Hematopoietic multipotent progenitor cell treated with erythropoietin and hydrocortisone succinate and interleukin-3 and kit ligand, for 15 days (in vitro differentiated cells): ENCODE data around the gene PDE3B.
"Not testable (repeated sequence)": the region's sequence is repeated elsewhere in the genome, so short reads cannot be mapped to it uniquely, and the experiment has no call there.

Experiments
- DNase-seq: peaks from one replicate; pipeline ENCODE4 v3.0.0-alpha.2; 2015; ENCODE audit warnings: low spot score

Gene PDE3B

DNA sequence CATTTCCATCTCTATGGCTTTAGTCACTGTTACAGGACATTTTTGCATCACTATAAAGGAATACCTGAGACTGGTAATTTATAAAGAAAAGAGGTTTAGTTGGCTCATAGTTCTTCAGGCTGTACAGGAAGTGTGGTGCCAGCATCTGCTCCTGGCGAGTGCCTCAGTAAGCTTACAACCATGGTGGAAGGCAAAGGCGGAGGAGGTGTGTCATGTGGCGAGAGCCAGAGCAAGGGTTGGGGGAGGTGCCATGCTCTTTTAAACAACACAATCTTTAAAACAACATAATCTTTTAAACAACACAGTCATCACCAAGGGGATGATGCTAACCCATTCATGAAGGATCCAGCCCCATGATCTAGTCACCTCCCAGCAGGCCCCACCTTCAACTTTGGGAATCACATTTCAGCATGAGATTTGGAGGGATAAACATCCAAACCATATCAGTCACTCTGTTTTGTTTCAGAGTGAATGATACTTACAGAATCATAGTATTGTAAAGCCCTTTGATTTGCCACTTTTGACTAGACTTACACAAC lies 103.3 kb downstream of the PDE3B start:
- DNase-seq: no peak

DNA sequence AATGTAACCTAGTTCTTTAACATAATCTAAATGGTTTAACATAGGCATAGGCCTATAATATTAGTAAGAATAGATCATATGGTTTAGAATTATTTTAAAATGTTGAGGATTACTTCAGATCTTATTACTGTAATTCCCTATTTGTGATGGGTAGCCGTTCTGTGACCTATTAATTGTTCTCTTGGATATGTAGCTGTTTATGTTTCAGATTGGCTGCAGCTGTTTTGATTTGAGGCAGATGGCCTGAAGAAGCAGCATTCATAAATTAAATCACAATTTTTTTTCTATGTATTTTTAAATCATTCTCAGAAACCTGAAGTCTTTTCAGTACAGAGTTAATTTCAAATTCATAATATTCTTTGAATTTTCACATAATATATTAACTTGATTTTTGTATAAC lies 104.5 kb downstream of the PDE3B start:
- DNase-seq: no peak

DNA sequence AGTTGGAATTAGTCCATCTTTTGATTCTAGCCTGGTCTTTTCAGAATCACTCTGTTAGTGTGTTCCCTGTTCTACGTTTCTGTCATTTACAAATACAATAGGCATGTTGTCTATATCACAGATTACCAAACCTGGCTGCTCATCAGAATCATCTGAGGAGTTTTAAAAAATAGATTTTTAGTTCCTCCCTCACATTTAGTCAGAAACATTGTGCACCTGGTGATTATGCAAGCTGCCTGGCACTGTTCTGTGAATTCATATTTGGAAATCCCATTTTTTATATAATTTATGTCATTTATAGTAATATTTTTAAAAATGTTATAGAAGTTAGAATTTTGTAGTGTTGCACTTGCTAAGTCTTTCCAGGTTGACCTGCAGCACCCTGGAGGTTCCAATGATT lies 107.3 kb downstream of the PDE3B start:
- DNase-seq: no peak

DNA sequence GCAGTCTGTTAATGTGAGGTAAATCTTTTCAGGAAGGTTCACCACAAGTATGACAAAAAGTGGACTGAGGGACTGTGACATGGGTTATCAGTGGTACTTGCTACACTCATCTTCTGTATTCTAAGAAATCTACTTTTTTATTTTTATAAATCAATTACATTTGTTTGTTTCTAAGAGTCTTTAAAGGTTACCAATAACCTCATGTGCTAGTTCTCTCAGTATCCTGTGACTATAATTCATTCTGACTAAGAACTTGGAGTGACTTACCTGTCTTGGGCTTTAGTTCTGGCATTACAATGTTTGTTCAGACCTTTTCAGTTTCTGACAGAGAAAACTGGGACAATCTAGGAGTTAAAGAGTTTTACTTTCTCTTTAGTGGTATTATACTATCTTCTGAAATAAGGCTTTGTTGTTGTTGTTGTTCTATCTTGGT lies 108.4 kb downstream of the PDE3B start:
- no peak for DNase-seq

DNA sequence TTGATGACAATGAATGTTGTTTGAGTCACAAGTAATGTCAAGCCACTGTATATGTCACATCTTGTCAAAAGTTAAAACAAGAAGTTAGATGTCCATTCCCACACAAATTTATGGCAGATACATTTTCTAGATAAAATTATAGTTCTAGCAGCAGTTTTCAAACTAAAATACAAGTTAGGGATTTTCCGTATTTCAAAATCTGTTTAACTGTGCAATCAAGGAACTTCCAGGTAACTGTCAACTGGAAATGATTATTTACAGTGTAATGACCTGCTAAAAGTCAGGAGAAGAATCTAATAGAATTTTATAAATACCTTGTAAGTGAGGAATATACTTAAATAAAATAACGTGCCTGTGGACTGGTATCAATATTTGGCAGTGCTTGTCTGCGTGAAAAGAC lies 111.5 kb downstream of the PDE3B start:
- DNase-seq: no peak

DNA sequence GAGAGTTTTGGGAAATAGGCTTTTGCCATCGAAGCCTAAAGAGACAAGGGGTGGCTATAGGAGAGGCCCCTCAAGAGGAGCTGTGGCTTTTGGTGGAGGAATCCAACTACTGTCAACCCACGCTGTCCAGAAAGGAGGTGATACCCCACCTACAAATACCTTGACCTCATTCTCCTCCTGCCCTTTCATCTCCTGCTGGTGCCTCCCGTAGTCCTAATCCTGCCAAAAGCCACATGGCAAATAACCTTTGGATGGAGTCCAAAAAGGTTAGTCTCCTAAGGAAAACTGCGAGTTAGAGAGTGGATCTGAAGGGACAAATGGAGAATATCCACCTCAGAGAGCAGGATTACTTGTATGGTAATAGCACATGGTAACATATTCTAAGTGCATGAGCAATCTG lies 112.7 kb downstream of the PDE3B start:
- DNase-seq: no peak

DNA sequence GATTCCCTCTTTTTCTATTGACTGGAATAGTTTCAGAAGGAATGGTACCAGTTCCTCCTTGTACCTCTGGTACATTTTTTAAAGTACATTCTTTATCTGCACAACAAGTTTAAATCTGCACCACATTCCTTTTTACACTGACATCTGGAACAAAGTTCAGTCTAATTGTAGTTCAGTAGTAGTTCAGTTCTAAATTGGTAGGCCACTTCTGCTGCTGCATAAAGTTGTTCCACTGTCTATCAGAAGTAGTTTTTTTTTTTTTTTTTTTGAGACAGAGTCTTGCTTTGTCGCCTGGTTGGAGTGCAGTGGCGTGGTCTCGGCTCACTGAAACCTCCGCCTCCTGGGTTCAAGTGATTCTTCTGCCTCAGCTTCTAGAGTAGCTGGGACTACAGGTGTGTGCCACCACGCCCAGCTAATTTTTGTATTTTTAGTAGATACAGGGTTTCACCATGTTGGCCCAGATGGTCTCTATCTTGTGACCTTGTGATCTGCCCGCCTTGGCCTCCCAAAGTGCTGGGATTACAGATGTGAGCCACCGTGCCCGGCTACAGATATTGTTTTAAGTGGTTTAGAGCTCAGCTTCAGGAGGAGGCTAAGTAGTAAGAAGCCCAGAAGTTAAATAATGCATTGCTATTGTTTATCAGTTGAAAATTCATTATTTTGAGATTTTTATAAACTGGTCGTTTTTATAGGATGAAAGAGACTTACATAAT lies 115.9 kb downstream of the PDE3B start:
- DNase-seq: not testable (repeated sequence)

DNA sequence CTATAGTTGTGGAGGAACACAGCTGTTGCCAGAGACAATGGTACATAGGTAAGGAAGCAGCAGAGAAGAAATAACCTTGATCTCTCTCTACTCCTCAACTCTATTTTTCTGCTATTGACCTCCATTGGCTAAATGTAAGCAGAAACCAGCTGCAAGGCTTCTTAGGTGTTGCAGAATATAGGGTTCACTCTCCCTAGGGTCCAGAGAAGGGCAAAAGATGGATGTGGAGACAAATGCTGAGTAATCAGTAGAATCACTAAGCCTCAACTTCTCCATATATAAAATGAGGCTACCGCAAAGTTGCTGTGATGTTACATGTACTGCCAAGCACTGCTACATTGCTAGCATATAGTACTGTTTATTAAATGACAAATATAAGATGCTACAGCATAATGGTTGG lies 120.6 kb downstream of the PDE3B start:
- no peak for DNase-seq

DNA sequence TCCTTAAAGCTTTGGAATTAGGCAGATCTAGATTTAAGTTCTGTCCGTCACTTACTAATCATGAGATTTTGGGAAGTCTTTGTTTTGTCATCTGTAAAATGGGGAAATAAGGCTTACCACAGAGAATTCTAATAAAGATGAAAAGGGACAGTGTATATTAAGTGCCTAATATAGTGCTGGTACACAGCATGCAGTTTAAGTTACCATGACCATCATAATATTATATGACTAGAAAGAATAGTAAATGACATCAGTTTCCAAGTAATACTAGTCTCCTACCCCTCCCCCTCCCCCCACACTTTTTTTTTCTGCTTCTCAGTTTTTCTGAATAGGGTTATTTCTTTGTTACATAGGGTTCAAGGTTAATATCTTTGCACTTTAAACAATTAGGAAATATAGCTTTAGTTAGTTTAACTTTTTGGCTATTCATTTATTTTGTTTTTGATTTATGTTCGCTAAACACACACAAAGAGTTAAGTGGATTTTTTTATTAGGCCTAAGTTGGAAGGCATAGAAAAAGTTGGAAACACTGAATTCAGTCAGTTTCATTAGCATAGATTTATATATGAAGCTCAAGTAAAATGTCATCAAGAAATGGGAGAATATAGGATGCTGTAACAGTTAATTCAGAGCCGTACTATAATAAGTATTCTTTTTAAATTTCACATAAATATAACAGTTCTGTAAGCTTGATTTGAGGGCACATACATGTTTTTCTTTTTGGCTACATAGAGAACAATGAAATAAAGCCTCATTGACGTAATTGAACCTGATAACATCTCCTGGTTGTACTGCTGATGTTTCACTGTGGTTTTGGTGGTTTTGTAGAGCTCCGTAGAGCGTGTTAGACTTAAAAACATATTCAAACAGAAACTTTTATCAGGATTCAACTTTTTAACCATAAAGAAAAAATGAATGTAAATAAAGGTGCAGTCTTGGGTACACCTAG lies 121.2 kb downstream of the PDE3B start:
- no peak for DNase-seq

DNA sequence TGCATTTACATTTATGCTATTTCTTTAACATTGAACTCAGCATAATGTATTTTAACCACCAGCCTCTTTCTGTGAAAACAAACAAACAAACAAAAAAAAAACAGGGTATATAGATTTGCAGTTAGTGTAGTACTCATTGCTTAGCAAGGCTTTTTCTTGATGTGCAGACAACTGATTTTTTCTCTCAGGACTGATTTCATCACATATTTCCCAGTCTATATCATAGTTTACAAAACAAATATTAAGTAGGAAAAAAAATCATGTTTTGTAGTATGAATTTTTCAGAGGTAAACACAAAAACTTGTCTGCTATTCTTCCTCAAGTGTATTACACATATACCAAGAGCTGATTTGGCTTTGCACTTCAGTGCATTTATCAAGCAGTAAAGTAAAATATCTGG lies 123.0 kb downstream of the PDE3B start:
- no peak for DNase-seq

DNA sequence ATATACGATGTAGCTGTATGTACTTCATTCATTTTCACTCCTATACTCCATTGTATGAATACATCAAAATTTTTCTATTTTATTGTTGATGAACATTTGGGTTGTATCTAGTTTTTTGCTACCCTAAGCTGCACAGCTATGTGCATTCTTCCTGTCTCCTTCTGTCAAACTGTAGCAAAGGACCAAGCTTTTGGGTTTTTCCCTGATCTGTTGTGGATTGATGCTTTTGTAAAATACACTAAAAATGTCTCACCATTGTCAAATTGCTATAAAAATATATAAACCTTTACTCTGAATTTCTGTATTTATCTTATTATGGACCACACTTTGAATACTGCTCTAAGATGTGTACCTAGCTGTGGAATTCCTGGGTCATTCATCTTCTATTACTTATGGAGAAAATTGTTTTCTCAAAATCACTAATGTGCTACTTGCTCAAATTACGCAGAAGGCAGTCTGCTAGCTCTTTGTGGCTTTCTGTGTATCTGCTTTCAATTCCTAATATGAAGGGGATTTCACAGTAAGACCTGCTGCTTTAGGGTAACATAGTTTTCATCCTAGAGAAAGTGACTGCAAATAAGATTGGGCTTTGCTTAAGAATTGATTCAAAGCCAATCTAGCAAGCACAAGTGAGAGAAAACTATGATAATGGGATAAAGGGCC lies 125.1 kb downstream of the PDE3B start:
- DNase-seq: no peak

DNA sequence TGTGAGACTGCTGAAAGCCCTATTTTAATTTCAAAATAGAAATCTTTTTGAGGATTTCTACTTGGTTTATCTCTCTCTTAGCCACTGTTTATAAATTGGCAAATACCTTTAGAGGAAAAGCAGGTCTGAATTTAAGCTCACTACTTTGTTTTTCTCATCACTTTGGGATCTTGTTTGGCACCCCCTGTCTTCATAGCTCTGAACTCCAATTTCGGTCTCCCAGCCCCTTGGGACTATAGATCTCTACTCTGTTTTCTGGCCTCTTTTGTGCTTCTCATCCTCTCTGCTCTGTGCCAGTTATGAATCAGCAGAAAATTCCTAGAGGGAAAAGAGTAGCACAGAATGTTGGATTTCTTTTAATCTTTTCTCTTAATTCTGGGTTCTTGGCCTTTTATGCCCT lies 130.2 kb downstream of the PDE3B start:
- DNase-seq: no peak

DNA sequence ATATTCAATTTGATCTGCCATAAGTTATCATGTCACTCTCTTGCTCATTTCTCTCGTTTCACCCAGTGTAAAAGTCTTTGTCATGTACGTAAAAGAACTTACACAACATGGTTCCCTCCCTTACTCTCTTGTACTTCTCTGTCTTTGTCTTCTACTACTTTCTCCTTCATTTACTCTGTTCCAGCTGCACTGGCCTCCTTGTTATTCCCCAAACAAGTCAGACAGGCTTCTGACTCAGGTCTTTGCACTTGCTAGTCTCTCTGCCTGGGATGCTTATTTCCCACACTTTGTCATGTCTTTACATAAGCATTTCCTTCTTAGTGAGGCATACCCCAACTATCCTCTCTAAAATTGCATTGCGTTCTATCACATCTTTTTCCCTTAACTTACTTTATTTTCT lies 131.1 kb downstream of the PDE3B start:
- DNase-seq: no peak

DNA sequence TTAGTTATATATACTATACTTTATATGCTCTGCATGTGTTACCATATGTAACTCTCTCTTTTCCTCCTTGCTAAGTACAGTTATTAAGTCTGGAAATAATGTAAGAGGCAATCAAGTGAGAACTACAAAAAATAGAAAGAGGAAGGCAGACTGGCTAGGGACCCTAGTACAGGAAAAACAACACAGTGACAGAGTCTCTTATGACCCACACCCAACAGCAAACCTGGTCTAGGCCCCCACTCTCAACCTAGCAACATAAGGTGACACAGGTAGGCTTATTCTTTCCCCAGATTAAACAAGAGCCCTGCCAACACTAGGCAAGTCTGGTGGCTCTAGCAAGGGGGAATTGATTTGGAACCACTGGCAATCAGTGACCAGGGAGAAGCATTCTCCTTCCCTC lies 132.3 kb downstream of the PDE3B start:
- no peak for DNase-seq

DNA sequence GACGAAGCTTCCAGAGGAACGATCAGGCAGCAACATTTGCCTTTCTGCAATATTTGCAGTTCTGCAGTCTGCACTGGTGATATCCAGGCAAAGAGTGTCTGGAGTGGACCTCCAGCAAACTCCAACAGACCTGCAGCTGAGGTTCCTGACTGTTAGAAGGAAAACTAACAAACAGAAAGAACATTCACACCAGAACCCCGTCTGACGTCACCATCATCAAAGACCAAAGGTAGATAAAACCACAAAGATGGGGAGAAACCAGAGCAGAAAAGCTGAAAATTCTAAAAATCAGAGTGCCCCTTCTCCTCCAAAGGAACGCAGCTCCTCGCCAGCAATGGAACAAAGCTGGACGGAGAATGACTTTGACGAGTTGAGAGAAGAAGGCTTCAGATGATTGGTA lies 134.9 kb downstream of the PDE3B start:
- DNase-seq: not testable (repeated sequence)

DNA sequence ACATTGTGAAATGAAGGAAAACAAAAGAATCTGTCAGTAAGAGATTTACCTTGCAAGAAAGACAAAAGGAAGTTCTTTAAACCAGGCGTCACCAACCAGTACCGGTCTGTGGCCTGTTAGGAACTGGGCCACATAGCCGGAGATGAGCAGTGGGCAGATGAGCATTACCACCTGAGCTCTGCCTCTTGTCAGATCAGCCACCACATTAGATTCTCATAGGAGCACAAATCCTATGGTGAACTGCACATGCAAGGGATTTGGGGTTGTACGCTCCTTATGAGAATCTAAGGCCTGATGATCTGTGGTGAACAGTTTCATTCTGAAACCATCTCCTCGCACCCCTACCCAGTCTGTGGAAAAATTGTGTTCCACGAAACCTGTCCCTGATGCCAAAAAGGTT lies 140.2 kb downstream of the PDE3B start:
- no peak for DNase-seq

DNA sequence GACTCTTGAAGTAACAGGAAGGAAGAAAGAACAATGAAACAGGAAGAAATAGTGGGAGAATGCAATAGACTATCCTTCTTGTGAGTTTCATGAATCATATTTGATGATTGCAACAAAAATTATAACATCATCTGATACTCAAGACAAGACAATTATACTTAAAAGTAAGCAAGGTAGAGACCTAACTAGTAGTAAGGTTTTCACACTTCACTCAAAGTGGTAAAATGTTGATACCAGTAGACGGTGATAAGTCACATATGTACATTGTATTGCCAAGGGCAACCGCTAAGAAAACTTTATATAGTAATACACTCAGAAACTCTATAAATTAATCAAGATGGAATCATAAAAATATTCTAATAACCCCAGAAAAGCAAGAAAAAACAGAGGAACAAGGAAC lies 140.6 kb downstream of the PDE3B start:
- no peak for DNase-seq

DNA sequence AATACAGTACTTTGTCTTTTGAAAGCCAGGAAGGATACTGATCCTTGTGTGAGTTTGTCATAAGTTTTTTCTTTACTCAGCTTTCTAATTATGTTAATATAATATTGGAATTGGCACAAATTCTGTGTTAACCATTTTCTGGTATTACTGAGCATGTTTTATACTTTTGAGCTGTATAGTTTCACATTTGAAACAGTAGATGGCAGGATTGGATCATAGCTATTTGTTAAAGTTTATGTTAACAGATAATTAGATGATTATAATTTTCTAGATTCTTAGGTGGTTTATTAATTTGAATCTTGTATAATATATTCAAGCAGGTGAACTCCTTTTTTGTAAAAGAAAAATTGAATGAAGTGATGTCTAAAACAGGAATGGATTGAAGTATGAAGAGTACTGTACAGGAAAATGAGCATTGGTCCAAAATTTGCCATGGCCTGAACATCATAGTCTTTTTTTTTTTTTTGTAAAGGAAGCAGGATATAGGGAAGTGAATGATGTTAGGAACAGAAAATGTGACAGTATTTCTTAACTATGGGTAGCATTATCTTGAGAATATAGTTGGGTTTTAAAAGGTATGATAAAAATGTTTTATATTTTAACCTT lies 146.4 kb downstream of the PDE3B start:
- peak; percentile 11 for DNase-seq

DNA sequence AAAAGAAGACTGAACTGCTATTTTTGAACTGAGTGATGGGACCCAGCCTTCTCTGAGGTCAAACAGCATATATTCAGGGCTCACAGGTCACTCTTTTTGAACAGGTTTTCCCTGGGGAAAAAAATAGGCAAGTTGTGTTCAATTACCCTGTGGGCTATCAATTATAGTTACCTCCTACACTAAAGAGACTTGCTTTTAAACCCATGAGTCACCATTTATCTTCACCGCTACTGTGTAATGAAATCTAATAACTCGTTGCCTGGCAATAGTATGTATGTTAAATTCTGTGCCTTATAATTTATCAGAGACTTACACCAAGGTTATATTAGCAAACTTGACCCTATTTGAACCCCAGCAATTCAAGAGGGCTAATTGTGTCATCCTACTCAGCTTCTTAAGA lies 149.9 kb downstream of the PDE3B start:
- no peak for DNase-seq

DNA sequence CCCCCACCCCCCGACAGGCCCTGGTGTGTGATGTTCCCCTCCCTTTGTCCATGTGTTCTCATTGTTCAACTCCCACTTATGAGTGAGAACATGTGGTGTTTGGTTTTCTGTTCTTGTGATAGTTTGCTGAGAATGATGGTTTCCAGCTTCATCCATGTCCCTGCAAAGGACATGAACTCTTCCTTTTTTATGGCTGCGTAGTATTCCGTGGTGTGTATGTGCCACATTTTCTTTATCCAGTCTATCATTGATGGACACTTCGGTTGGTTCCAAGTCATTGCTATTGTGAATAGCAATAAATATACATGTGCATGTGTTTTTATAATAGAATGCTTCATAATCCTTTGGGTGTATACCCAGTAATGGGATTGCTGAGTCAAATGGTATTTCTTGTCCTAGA lies 152.4 kb downstream of the PDE3B start:
- DNase-seq: not testable (repeated sequence)

DNA sequence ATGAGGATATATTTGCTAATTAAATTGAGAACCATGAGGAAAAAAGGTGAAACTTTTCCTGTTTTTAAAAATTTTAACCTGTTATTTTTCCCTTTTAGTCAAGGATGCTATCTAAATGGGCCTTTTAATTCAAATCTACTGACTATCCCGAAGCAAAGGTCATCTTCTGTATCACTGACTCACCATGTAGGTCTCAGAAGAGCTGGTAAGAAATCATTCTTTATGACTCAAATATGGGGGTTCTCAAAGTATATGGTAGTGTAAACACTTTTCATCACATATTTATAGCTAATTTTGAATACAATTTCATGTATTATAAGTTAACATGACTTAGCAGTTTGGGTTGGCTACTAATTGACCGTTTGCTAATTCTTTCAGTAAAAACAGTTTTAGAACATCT lies 160.2 kb downstream of the PDE3B start:
- no peak for DNase-seq

DNA sequence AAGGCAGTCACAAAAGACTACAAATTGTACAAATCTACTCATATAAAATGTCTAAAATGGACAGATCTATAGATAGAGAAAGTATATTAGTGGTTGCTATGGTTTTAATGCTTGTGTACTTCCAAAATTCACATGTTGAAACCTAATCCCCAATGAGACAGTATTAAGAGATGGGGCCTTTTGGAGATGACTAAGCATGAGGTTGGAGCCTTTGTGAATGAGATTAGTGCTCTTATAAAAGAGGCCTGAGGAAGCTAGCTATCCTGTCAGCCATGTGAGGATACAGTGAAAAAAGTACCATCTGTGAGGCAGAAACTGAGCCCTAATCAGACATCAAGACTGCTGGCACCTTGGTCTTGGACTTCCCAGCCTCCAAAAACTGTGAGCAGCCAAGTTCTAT lies 165.9 kb downstream of the PDE3B start:
- no peak for DNase-seq
